NB4 (cell line): ENCODE data around the gene NOX5.

Source experiments
- DNase-seq: peaks from one replicate; pipeline ENCODE4 v3.0.0; 2010; ENCODE audit warnings: low read depth
- H3K4me3 ChIP-seq: one replicate; pipeline ENCODE4 v1.5.1; 2011; ENCODE audit warnings: mild to moderate bottlenecking, low read depth, low read length, moderate library complexity
- MYC ChIP-seq: IDR thresholded peaks from 2 replicates; pipeline ENCODE4 v1.6.1; 2011; ENCODE audit warnings: low read depth, low read length
- POLR2A ChIP-seq: IDR thresholded peaks from 2 replicates; pipeline ENCODE4 v1.6.1; 2011; ENCODE audit warnings: mild to moderate bottlenecking; ENCODE audit not compliant: insufficient read length; ENCODE audit errors: extremely low read depth
- TF ChIP-seq, protein P1 (sequence below): IDR thresholded peaks from 2 replicates; pipeline ENCODE4 v1.6.1; 2011; ENCODE audit warnings: low read depth, low read length
- TF ChIP-seq, protein P2 (sequence below): IDR thresholded peaks from one replicate; pipeline ENCODE4 v1.5.1; 2012; ENCODE audit warnings: low read depth, low read length

The NOX5 gene

DNA sequence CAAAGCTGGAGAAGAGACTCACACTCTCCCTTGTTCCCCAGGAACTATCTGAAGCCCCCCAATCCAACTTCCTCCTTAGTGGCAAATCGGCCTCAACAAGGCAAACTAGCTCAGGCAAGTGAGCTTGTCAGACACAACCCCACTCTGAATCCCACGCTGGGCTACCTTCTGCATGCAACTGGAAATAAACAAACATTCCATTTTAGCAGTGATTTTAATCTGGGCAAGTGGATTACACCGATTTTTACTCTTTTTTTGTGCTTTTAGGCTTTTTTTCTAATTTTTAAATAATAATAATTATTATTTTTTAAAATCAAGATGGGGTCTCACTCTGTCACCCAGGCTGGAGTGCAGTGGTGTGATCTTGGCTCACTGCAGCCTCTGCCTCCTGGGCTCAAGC lies 2.9 kb upstream of the NOX5 start:
- TF ChIP-seq, protein P1, sequence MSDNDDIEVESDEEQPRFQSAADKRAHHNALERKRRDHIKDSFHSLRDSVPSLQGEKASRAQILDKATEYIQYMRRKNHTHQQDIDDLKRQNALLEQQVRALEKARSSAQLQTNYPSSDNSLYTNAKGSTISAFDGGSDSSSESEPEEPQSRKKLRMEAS, result no peak
- H3K4me3 ChIP-seq, result no peak overlapping the region
- no peak for DNase-seq

DNA sequence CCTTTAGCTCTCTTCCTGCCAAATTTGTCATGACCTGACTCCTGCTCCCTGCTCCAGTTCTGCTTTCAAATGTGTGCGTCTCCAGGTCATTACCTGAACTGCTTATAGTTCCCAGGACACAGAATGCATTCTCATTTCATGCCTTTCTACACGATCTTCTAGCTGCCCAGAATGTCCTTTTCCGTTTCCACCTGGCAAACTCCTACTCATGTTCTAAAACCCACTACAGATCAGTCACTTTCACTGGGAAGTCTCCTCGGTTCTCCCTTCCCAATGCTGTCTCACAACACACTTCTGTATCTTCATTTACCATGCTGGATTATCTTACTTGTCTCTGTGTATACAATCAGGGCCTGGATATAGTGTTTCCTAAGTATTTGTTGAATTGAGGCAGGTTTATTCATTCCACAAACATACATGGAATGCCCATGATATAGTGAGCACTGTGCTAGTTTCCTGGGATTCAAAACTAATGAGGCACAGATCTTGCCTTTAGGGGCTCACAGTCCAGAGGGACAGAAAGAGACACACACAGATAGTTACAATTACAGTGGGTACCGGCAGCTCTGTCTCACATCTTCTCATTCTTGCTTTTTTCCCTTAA lies 1.6 kb upstream of the NOX5 start:
- H3K4me3 ChIP-seq, result no peak overlapping the region
- no peak for DNase-seq
- TF ChIP-seq, protein P1, result no peak
- TF ChIP-seq MYC (no peak), POLR2A (no peak)
- TF ChIP-seq, protein P2, sequence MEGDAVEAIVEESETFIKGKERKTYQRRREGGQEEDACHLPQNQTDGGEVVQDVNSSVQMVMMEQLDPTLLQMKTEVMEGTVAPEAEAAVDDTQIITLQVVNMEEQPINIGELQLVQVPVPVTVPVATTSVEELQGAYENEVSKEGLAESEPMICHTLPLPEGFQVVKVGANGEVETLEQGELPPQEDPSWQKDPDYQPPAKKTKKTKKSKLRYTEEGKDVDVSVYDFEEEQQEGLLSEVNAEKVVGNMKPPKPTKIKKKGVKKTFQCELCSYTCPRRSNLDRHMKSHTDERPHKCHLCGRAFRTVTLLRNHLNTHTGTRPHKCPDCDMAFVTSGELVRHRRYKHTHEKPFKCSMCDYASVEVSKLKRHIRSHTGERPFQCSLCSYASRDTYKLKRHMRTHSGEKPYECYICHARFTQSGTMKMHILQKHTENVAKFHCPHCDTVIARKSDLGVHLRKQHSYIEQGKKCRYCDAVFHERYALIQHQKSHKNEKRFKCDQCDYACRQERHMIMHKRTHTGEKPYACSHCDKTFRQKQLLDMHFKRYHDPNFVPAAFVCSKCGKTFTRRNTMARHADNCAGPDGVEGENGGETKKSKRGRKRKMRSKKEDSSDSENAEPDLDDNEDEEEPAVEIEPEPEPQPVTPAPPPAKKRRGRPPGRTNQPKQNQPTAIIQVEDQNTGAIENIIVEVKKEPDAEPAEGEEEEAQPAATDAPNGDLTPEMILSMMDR, result no peak

DNA sequence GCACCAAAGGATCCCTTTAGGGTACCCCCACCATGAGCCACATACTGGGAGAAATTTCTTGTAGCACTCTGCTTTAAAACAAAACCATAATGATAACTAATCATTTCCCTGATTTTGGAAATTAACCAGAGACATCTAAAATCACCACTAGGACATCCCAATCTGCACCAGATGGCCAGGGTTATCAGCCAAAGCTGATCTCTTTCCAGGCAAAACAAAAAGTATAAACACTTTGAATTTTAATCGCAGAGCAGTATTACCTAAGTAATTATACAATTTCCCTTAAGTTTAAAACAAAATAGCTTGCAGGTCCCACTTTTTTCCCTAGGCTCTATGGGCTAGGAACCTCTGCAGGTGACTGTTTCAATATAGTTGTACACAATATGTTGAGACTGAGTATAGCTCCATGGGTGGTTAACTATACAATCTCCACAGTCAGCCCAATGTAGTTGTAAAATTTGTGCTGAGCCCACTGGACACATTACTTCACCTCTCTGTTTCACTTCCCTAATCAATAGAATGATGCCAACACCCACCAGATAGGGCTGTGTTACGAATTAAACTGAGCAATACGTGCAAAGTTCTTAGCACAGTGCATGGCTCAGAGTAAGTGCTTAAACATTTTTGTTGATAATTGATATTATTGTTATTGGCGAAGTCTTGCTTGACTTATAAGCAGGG lies 629 bp upstream of the NOX5 start:
- no peak for DNase-seq
- H3K4me3 ChIP-seq, result no peak overlapping the region
- no peak for TF ChIP-seq MYC

DNA sequence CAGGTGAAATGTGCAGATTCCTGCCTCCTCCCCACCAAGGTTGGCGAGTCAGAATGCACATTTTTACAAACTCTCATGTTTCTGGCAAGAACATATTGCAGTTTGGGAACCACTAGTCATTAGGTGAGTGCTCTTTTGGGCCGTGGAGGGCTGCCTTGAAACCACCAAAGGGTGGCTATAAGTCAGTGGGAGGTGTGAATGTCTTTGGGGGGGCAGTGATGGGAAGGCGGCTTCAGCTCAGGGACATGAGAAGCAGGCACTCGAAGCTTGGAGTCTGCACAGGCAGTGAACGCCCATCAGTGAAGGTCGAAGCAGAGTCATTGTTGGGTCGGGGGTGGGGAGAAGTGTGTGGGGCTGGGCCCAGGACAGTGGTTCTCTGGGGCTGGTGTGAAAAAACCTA lies 1.1 kb downstream of the NOX5 start:
- H3K4me3 ChIP-seq, result no peak overlapping the region
- DNase-seq, result no peak
- TF ChIP-seq, protein P2, result no peak
- TF ChIP-seq MYC (no peak), POLR2A (no peak)
- TF ChIP-seq, protein P1, result no peak

DNA sequence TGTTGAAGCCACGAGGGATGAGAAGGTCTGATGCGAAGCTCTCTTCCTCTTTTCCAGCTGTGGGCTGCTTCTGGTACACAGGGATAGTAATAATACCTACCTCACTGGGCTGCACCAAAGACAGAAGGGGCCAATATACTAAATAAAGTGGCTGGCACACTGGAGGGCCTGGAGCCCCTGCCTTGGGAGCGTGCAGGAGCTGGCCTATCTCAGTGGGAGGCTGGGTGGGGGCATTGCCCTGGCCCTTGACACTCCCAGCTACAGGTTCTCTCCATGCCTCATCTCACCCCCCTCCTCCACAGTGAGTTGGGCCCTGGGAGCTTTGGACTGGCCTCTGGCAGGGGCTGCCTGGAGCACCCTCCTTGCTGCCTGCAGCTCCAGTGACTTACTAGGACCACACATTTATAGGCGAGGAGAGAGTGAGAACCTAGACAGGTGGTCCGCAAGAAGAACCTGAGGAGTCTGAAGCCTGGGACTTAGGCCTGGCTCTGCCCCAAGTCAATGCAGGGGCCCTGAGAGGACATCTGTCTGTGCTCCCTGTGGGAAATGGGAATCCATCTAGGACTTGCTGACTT lies 1.6 kb downstream of the NOX5 start:
- no peak for TF ChIP-seq POLR2A
- TF ChIP-seq, protein P2, result no peak
- TF ChIP-seq, protein P1, result no peak
- no peak for TF ChIP-seq MYC
- no peak for DNase-seq
- H3K4me3 ChIP-seq, result no peak overlapping the region

DNA sequence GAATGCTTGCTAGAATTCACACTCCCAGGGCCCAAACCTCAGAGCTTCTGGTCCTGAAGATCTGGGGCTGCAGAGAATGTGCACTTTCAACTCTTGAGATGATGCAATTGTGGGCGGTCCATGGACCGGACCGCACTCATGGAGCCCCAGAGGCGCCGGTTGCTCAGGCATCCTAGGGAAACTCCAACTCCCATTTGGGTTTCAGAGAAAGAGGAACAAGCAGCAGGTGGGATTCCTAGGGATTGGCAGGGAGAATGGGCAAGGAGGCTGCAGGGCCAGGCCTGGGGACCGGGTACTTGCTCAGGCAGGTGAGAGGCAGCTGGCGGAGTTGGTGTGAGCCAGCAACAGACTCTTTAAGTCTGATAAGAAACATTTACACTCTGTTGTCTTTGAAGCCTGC lies 3.5 kb downstream of the NOX5 start:
- DNase-seq, result no peak
- TF ChIP-seq MYC (no peak), POLR2A (no peak)
- TF ChIP-seq, protein P1, result no peak
- TF ChIP-seq, protein P2, result no peak
- H3K4me3 ChIP-seq, result no peak overlapping the region
